Body of pancreas (tissue), 4 donors: Measurements from ENCODE around the gene OSBPL5.

Experiments used
- CTCF ChIP-seq, 7 experiments: fragments of 450-650 bp in 4 of 7; fragments of 200-600 bp in 3 of 7; sonication (generic) in 3 of 7; IDR thresholded peaks; one replicate each; pipeline ENCODE4 v1.5.1; 2016 to 2019; ENCODE audit warnings: antibody characterized with exemption in 7 of 7
- POLR2A ChIP-seq, 3 donors: fragments of 450-650 bp; IDR thresholded peaks; one replicate each; pipeline ENCODE4 v1.6.1; 2016; ENCODE audit warnings: antibody characterized with exemption in 3 of 3, mild to moderate bottlenecking in 2 of 3

GRCh38 chr11:3046190-3046589 is 118.9 kb downstream of the OSBPL5 start:
- TF ChIP-seq CTCF (IDR thresholded peaks at IDR 0.05) (no peak), POLR2A (IDR thresholded peaks at IDR 0.05) (no peak)
